Motor neuron (in vitro differentiated cells): ENCODE results near the gene CRY2. TPM values are rescaled to one million over a fixed set of nuclear protein-coding genes. Genes with fewer than 3 reads are reported as not detected.
A peak's percentile ranks its signal among the peaks of the same experiment; 100 is the strongest.

Experiments
- ATAC-seq, 8 experiments: fragments of 200-7000 bp; cut with Tn5 transposase; replicated peaks in 6 of 8; 2 replicates each; pipeline ENCODE4 v1.8.0; 2021; ENCODE audit warnings: mild to moderate bottlenecking in 8 of 8, moderate library complexity in 8 of 8
- H3K27ac ChIP-seq, 2 donors: fragments of 250-450 bp; sonication (Bioruptor Pico); 2 replicates each; pipeline ENCODE4 v1.9.0; 2021; ENCODE audit warnings: antibody characterized with exemption in 2 of 2, mild to moderate bottlenecking in 2 of 2, moderate library complexity in 1 of 2
- H3K4me1 ChIP-seq, 2 donors: fragments of 250-450 bp; sonication (Bioruptor Pico); replicated peaks in 1 of 2; 2 replicates each; pipeline ENCODE4 v1.6.1; 2021; ENCODE audit warnings: antibody characterized with exemption in 2 of 2, mild to moderate bottlenecking in 2 of 2, moderate library complexity in 1 of 2
- H3K4me3 ChIP-seq, 5 donors: fragments of 250-450 bp; sonication (Bioruptor Pico); 2 replicates each; pipeline ENCODE4 v1.9.0; 2021; ENCODE audit warnings: antibody characterized with exemption in 5 of 5, mild to moderate bottlenecking in 5 of 5, moderate library complexity in 4 of 5
- WGBS, 10 experiments: fragments of 450-650 bp; shearing (Covaris generic); methylation state at CpG; one replicate each; pipeline ENCODE4 v1.0.0; 2022; 5-methylcytosine and 5-hydroxymethylcytosine counted together
- in situ Hi-C, 9 experiments: fragments of 400-800 bp; cut with MboI; loops; one replicate each; pipeline ENCODE4 v1.15.0; 2021; ENCODE audit warnings: low sequenced_read_pairs in 9 of 9, low pct_unique_long_range_greater_than_20kb in 2 of 9; ENCODE audit not compliant: unreplicated experiment in 9 of 9
- total RNA-seq, 8 experiments: library from RNA; unstranded; fragments of 300-600 nt; gene quantifications; 2 replicates each; pipeline versions ENCODE4 v1.2.3 to v1.2.4, GENCODE V29; 2022

The CRY2 gene
- total RNA-seq: 10 to 100 TPM; 11.3 to 35.7 (median 22.3) TPM

- H3K4me1 ChIP-seq: peaks cover 15 to 19% of the 10 kb centered on the region in 2 donors
- peak; percentile 74 to 94 (median 90) for ATAC-seq
- H3K27ac ChIP-seq: peak within 1 kb of the TSS; percentile 86 to 88
- peak within 1 kb of the TSS; percentile 71 to 94 (median 90) for H3K4me3 ChIP-seq
- in situ Hi-C loops: no loop called here
- 0 to 6% (median 2%) methylated on average over 1 to 9 of the region's 75 CpGs; no CpG with 5 or more reads in 5 of the 10 experiments for WGBS, 10 experiments
Observed at GRCh38 chr11:45846974-45847910, at the start of gene CRY2. CRY2 (plus strand) TSS chr11:45847475; CDS start chr11:45847491, 16 bp downstream.

GRCh38 chr11:45798793-45799441 lies 48.4 kb upstream of the CRY2 start:
- WGBS, 10 experiments: 40 to 100% (median 85%) methylated on average over 1 to 5 of the region's 10 CpGs; no CpG with 5 or more reads in 2 of the 10 experiments
- in situ Hi-C loops: no loop called here
- no peak for ATAC-seq

GRCh38 chr11:45799562-45799961 lies 47.7 kb upstream of the CRY2 start:
- no peak overlapping the region for H3K4me3 ChIP-seq
- WGBS, 10 experiments: 79 to 100% (median 100%) methylated on average over 1 to 3 of the region's 3 CpGs; no CpG with 5 or more reads in 1 of the 10 experiments
- no peaks in the 10 kb centered on the region for H3K4me1 ChIP-seq
- no peak for ATAC-seq
- H3K27ac ChIP-seq: no peak overlapping the region
- in situ Hi-C loops: no loop called here

More at GRCh38 chr11:45798793-45799441, 48.4 kb upstream of the CRY2 start:
- Histone ChIP-seq H3K4me3 (no peak overlapping the region), H3K27ac (no peak overlapping the region), H3K4me1 (no peaks in the 10 kb centered on the region)

- in situ Hi-C loops: no loop called here
Observed at GRCh38 chr11:45800261-45800660, 47.0 kb upstream of the CRY2 start.

GRCh38 chr11:45801723-45802315 lies 45.5 kb upstream of the CRY2 start:
- Histone ChIP-seq H3K27ac (no peak overlapping the region), H3K4me3 (no peak overlapping the region), H3K4me1 (peaks cover 9 to 12% of the 10 kb centered on the region in 2 donors)
- WGBS, 10 experiments: 0 to 91% (median 75%) methylated on average over 1 to 2 of the region's 2 CpGs; no CpG with 5 or more reads in 2 of the 10 experiments
- in situ Hi-C loops: no loop called here
- peak in 1 of 8 experiments; percentile 1 for ATAC-seq

More at GRCh38 chr11:45800261-45800660, 47.0 kb upstream of the CRY2 start:
- H3K4me3 ChIP-seq: no peak overlapping the region
- no peak overlapping the region for H3K27ac ChIP-seq
- 31 to 100% (median 73%) methylated on average over 1 to 2 of the region's 2 CpGs for WGBS, 10 experiments
- no peaks in the 10 kb centered on the region for H3K4me1 ChIP-seq
- no peak for ATAC-seq

GRCh38 chr11:45802531-45803317 lies 44.6 kb upstream of the CRY2 start:
- ATAC-seq: no peak
- Histone ChIP-seq H3K4me3 (no peak overlapping the region), H3K27ac (no peak overlapping the region), H3K4me1 (peaks cover 18 to 21% of the 10 kb centered on the region in 2 donors)
- 77 to 100% (median 96%) methylated on average over 2 to 8 of the region's 10 CpGs; no CpG with 5 or more reads in 1 of the 10 experiments for WGBS, 10 experiments
- in situ Hi-C loops: no loop called here

- Histone ChIP-seq H3K4me1 (peaks cover 20 to 22% of the 10 kb centered on the region in 2 donors), H3K4me3 (peak overlapping the region; percentile 58 to 79 (median 62)), H3K27ac (peak overlapping the region in 1 of 2 donors; percentile 92)
- in situ Hi-C loops: no loop called here
- ATAC-seq: peak; percentile 6 to 52 (median 17)
- 0 to 4% (median 3%) methylated on average over 1 to 7 of the region's 70 CpGs; no CpG with 5 or more reads in 7 of the 10 experiments for WGBS, 10 experiments
Observed at GRCh38 chr11:45803971-45804760, 43.1 kb upstream of the CRY2 start.

- ATAC-seq: peak; percentile 65 to 91 (median 86)
- H3K4me3 ChIP-seq: peak within 1 kb of the TSS; percentile 58 to 79 (median 62)
- peak within 1 kb of the TSS; percentile 80 to 92 for H3K27ac ChIP-seq
- WGBS, 10 experiments: no CpG with 5 or more reads among the region's 49 CpGs
- in situ Hi-C loops: no loop called here
- peaks cover 20 to 22% of the 10 kb centered on the region in 2 donors for H3K4me1 ChIP-seq
Observed at GRCh38 chr11:45804761-45805304, 42.4 kb upstream of the CRY2 start, which contains the start of gene SLC35C1. SLC35C1 (plus strand) TSS chr11:45805149; CDS start chr11:45805802, 653 bp downstream.

- in situ Hi-C loops: no loop called here
- Histone ChIP-seq H3K4me3 (peak overlapping the region; percentile 58 to 79 (median 62)), H3K27ac (peak overlapping the region; percentile 80 to 92), H3K4me1 (peaks cover 20 to 22% of the 10 kb centered on the region in 2 donors)
- 24 to 51% methylated on average over 4 to 8 of the region's 29 CpGs; no CpG with 5 or more reads in 8 of the 10 experiments for whole genome bisulfite sequencing, 10 experiments
- ATAC-seq: peak in 5 of 8 experiments; percentile 21 to 69 (median 43)
Observed at GRCh38 chr11:45805305-45806071, 41.8 kb upstream of the CRY2 start.

- Histone ChIP-seq H3K27ac (peak overlapping the region; percentile 80 to 92), H3K4me1 (peaks cover 20 to 22% of the 10 kb centered on the region in 2 donors), H3K4me3 (peak overlapping the region; percentile 58 to 79 (median 62))
- in situ Hi-C loops: no loop called here
- WGBS, 10 experiments: 40 to 83% (median 60%) methylated on average over 1 to 7 of the region's 20 CpGs; no CpG with 5 or more reads in 2 of the 10 experiments
- ATAC-seq: no peak
Observed at GRCh38 chr11:45806072-45806933, 41.0 kb upstream of the CRY2 start.
